ENCODE results near the gene TCFL5.

- no peak for TF ChIP-seq POLR2AphosphoS5 (IDR thresholded peaks at IDR 0.05)
- TF ChIP-seq CTCF (IDR thresholded peaks at IDR 0.05): no peak
Measured at GRCh38 chr20:62891111-62891510, 29.5 kb upstream of the TCFL5 start.
